Measurements from ENCODE around the gene DLEU7. TPM values are rescaled to one million over a fixed set of nuclear protein-coding genes. Genes with fewer than 3 reads are reported as not detected.

Gene DLEU7
- total and polyA plus RNA-seq, 9 of the 15 experiments (the other 6 are each of a cell fraction or from before 2014, with no cell fraction given) = 0.03 to 0.06 TPM; not detected in 7

DNA sequence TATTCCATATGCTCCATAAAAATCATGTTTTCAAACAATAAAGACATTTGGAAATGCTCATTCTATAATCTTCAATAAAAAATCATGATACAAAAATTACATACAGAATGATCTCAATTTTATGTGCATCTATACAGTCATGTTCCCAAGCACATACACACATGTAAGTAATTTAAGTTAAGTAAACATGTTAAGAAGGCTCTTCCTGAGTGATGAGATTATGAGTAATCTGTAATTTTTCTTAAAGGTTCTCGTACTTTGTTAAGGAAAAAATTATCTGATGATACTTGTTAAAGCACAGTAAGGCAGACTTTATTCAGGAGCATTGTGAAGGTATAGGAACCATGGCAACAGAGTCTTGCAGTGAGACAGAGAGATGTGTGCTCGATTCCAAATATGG lies 30.0 kb upstream of the DLEU7 start:
- no TSS peak for BruUV-seq (replicated peaks)

More for the DNA sequence above, 30.0 kb upstream of the DLEU7 start:
- in situ Hi-C loops (cut with MboI) (no loop called here), intact Hi-C loops (cut with micrococcal nuclease) (no loop called here)
- ChIA-PET POLR2A (no interaction called here), CTCF (ENCODE audit: low intra/inter-chr PET ratio) (no interaction called here)
- H3K9me1 ChIP-seq (ENCODE audit: control insufficient read depth, insufficient read depth, low read length) = no peaks in the 10 kb centered on the region
- H3K9me3 ChIP-seq (replicated peaks; ENCODE audit: control insufficient read depth, insufficient read depth, low read depth, low read length) = no peaks in the 10 kb centered on the region
- no peaks in the 10 kb centered on the region for H3K79me2 ChIP-seq (ENCODE audit: control insufficient read depth, insufficient read depth, low read length)
- DNase-seq (ENCODE audit: extremely low read depth in 1 of 4, low spot score in 3 of 4) = no peak
- no peak for TF ChIP-seq ASH1L (IDR thresholded peaks at IDR 0.05; ENCODE audit: borderline replicate concordance, low read depth, partially characterized antibody)
- TF ChIP-seq, protein P1, sequence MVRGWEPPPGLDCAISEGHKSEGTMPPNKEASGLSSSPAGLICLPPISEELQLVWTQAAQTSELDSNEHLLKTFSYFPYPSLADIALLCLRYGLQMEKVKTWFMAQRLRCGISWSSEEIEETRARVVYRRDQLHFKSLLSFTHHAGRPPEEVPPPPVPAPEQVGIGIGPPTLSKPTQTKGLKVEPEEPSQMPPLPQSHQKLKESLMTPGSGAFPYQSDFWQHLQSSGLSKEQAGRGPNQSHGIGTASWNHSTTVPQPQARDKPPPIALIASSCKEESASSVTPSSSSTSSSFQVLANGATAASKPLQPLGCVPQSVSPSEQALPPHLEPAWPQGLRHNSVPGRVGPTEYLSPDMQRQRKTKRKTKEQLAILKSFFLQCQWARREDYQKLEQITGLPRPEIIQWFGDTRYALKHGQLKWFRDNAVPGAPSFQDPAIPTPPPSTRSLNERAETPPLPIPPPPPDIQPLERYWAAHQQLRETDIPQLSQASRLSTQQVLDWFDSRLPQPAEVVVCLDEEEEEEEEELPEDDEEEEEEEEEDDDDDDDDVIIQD (CRISPR knock-in tag; IDR thresholded peaks at IDR 0.05) = no peak
- TF ChIP-seq, protein P2, sequence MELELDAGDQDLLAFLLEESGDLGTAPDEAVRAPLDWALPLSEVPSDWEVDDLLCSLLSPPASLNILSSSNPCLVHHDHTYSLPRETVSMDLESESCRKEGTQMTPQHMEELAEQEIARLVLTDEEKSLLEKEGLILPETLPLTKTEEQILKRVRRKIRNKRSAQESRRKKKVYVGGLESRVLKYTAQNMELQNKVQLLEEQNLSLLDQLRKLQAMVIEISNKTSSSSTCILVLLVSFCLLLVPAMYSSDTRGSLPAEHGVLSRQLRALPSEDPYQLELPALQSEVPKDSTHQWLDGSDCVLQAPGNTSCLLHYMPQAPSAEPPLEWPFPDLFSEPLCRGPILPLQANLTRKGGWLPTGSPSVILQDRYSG (tag; conservative IDR thresholded peaks at IDR 0.05; ENCODE audit: low read depth) = no peak
- TF ChIP-seq, protein P3, sequence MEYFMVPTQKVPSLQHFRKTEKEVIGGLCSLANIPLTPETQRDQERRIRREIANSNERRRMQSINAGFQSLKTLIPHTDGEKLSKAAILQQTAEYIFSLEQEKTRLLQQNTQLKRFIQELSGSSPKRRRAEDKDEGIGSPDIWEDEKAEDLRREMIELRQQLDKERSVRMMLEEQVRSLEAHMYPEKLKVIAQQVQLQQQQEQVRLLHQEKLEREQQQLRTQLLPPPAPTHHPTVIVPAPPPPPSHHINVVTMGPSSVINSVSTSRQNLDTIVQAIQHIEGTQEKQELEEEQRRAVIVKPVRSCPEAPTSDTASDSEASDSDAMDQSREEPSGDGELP (CRISPR knock-in tag; IDR thresholded peaks at IDR 0.05; ENCODE audit: borderline replicate concordance) = no peak
- TF ChIP-seq KLF10 (CRISPR knock-in tag; IDR thresholded peaks at IDR 0.05) = no peak
- no peak for TF ChIP-seq ZNF830 (CRISPR knock-in tag; IDR thresholded peaks at IDR 0.05)
- TF ChIP-seq ZNF644 (tag; IDR thresholded peaks at IDR 0.05; ENCODE audit: low read depth) = no peak
- TF ChIP-seq, protein P4, sequence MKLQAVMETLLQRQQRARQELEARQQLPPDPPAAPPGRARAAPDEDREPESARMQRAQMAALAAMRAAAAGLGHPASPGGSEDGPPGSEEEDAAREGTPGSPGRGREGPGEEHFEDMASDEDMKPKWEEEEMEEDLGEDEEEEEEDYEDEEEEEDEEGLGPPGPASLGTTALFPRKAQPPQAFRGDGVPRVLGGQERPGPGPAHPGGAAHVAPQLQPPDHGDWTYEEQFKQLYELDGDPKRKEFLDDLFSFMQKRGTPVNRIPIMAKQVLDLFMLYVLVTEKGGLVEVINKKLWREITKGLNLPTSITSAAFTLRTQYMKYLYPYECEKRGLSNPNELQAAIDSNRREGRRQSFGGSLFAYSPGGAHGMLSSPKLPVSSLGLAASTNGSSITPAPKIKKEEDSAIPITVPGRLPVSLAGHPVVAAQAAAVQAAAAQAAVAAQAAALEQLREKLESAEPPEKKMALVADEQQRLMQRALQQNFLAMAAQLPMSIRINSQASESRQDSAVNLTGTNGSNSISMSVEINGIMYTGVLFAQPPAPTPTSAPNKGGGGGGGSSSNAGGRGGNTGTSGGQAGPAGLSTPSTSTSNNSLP (IDR thresholded peaks at IDR 0.05; ENCODE audit: borderline replicate concordance, low read depth, low read length) = no peak
- no peak for TF ChIP-seq BRF1 (IDR thresholded peaks at IDR 0.05; ENCODE audit: borderline replicate concordance, extremely low read depth, insufficient read length)
- no peak for TF ChIP-seq MCM7 (IDR thresholded peaks at IDR 0.05)
- ATAC-seq = no peak
- H3K27me3 ChIP-seq (ENCODE audit: control insufficient read depth in 2 of 2, insufficient read depth in 2 of 2, low read length in 2 of 2) = no peaks in the 10 kb centered on the region
- H3K9ac ChIP-seq (ENCODE audit: insufficient read depth in 1 of 2, low read depth in 2 of 2, low read length in 2 of 2) = no peak overlapping the region
- no peak overlapping the region for H3K4me3 ChIP-seq
- H3K36me3 ChIP-seq (ENCODE audit: control insufficient read depth, insufficient read depth, low read length) = no peaks in the 10 kb centered on the region
- no peak for FAIRE-seq
- no peaks in the 10 kb centered on the region for H3K4me1 ChIP-seq (replicated peaks in 1 of 2; ENCODE audit: control insufficient read depth in 2 of 2, insufficient read depth in 2 of 2, low read length in 2 of 2)
- 0% methylated on average over 1 of the region's 2 CpGs for WGBS (ENCODE audit: insufficient coverage, low coverage, missing lambda C conversion rate)
- no peak overlapping the region for H3K27ac ChIP-seq (ENCODE audit: extremely low read depth, low read depth, low read length)
- no peaks in the 10 kb centered on the region for H4K20me1 ChIP-seq (replicated peaks; ENCODE audit: control insufficient read depth, insufficient read depth, low read length)
- no peak overlapping the region for H3K4me2 ChIP-seq (ENCODE audit: insufficient read depth, low read length)
- no peak overlapping the region for H2AFZ ChIP-seq (ENCODE audit: low read depth, low read length)

All from K562 (cell line).